GM23248 (cell line): Measurements from ENCODE around the gene PARD3B.

ENCODE experiments used
- EZH2 ChIP-seq: fragments of 200-600 bp; sonication (generic); IDR thresholded peaks from 2 replicates; pipeline ENCODE4 v1.6.1; 2018; ENCODE audit warnings: antibody characterized with exemption, mild to moderate bottlenecking; ENCODE audit not compliant: insufficient read depth, poor library complexity, severe bottlenecking
- EZH2phosphoT487 ChIP-seq: fragments of 200-600 bp; sonication (generic); IDR thresholded peaks from 2 replicates; pipeline ENCODE4 v1.6.1; 2018; ENCODE audit warnings: antibody characterized with exemption, moderate library complexity, mild to moderate bottlenecking, low read depth; ENCODE audit not compliant: insufficient read depth

- no peak for TF ChIP-seq EZH2
- no peak for TF ChIP-seq EZH2phosphoT487
Measured at GRCh38 chr2:205435970-205436369, 890.7 kb downstream of the PARD3B start.
